GM12878 (cell line): ENCODE measurements around the gene GLYAT. TPM values are rescaled to one million over a fixed set of nuclear protein-coding genes. Genes with fewer than 3 reads are reported as not detected.

Experiments
- ATAC-seq: fragments of 200-7000 bp; cut with Tn5 transposase; 3 replicates; pipeline ENCODE4 v1.9.1; 2020; ENCODE audit warnings: mild to moderate bottlenecking, moderate library complexity
- BruUV-seq: library from RNA; stranded (reverse); fragments of 400-500 nt; replicated peaks from 2 replicates; lab custom pipeline; 2021; lab: Mats Ljungman, UMichigan
- CTCF ChIA-PET: fragments of 300-600 bp; sonication (Branson Sonifier 250); formaldehyde crosslinking; extraction: SDS; loops from one replicate; lab custom pipeline; 2021; ENCODE audit warnings: inconsistent platforms; lab: Yijun Ruan, JAX
- POLR2A ChIA-PET: fragments of 350-600 bp; formaldehyde crosslinking; extraction: SDS; loops from one replicate; lab custom pipeline; 2021; ENCODE audit warnings: inconsistent platforms; lab: Charles Lee
- RAD21 ChIA-PET: fragments of 300-600 bp; sonication (Branson Sonifier 250); formaldehyde crosslinking; loops from one replicate; lab custom pipeline; 2023; ENCODE audit warnings: antibody characterized with exemption; ENCODE audit not compliant: unreplicated experiment; lab: Charles Lee
- SMC1A ChIA-PET: fragments of 300-600 bp; sonication (Branson Sonifier 250); formaldehyde crosslinking; loops from one replicate; lab custom pipeline; 2023; ENCODE audit not compliant: unreplicated experiment, uncharacterized antibody; lab: Charles Lee
- DNase-seq: peaks from one replicate; pipeline ENCODE4 v3.0.0-alpha.2; 2011; ENCODE audit warnings: low read depth, low spot score
- FAIRE-seq: peaks from 3 replicates; lab custom pipeline; 2011; peaks lifted over from hg19 to GRCh38; lab: Jason Lieb, UNC
- H2AFZ ChIP-seq: 2 replicates; pipeline ENCODE4 v1.6.0; 2011; ENCODE audit warnings: low read depth, low read length, control low read depth; ENCODE audit not compliant: control insufficient read depth
- H3K27ac ChIP-seq: 2 replicates; pipeline ENCODE4 v1.5.1; 2011; ENCODE audit warnings: control low read depth; ENCODE audit not compliant: control insufficient read depth, insufficient read depth
- H3K27me3 ChIP-seq, 2 experiments: replicated peaks in 1 of 2; 2 replicates each; pipeline versions ENCODE4 v1.6.0 to v1.6.1; 2011; ENCODE audit warnings: low read length in 1 of 2; ENCODE audit not compliant: control insufficient read depth in 2 of 2, insufficient read depth in 2 of 2
- H3K36me3 ChIP-seq, 2 experiments: 2 replicates each; pipeline ENCODE4 v1.5.1; 2011; ENCODE audit warnings: low read length in 1 of 2; ENCODE audit not compliant: control insufficient read depth in 2 of 2, insufficient read depth in 2 of 2
- H3K4me1 ChIP-seq: 2 replicates; pipeline ENCODE4 v1.6.1; 2011; ENCODE audit warnings: mild to moderate bottlenecking, low read length, moderate library complexity, mixed read lengths; ENCODE audit not compliant: control insufficient read depth, insufficient read depth
- H3K4me2 ChIP-seq: 2 replicates; pipeline ENCODE4 v1.6.0; 2011; ENCODE audit warnings: control low read depth; ENCODE audit not compliant: control insufficient read depth, insufficient read depth
- H3K4me3 ChIP-seq: fragments of 200-600 bp; sonication (generic); 2 replicates; pipeline ENCODE4 v1.5.1; 2016
- H3K79me2 ChIP-seq: 2 replicates; pipeline ENCODE4 v1.6.0; 2011; ENCODE audit warnings: low read length; ENCODE audit not compliant: control insufficient read depth, insufficient read depth
- H3K9ac ChIP-seq: 2 replicates; pipeline ENCODE4 v1.8.0; 2011; ENCODE audit warnings: low read length, control low read depth, mixed read lengths; ENCODE audit not compliant: control insufficient read depth, insufficient read depth
- H3K9me3 ChIP-seq: replicated peaks from 3 replicates; pipeline ENCODE4 v1.5.1; 2011; ENCODE audit warnings: mild to moderate bottlenecking, low read length; ENCODE audit not compliant: control insufficient read depth, insufficient read depth
- H4K20me1 ChIP-seq: 2 replicates; pipeline ENCODE4 v1.6.0; 2011; ENCODE audit not compliant: control insufficient read depth, insufficient read depth
- BHLHE40 ChIP-seq, 2 experiments: fragments of 450-650 bp in 1 of 2; IDR thresholded peaks; 2 replicates each; pipeline ENCODE4 v1.6.1; 2011 to 2017; ENCODE audit warnings: low read depth in 2 of 2, borderline replicate concordance in 1 of 2, improper control_type of control experiment in 1 of 2, low read length in 1 of 2, mild to moderate bottlenecking in 1 of 2
- CBFB ChIP-seq: IDR thresholded peaks from 2 replicates; pipeline ENCODE4 v1.6.1; 2016; ENCODE audit warnings: antibody characterized with exemption, low read depth
- E2F4 ChIP-seq: IDR thresholded peaks from 2 replicates; pipeline ENCODE4 v1.6.1; 2012; ENCODE audit warnings: low read depth, low read length, improper control_type of control experiment
- EED ChIP-seq: sonication (generic); IDR thresholded peaks from 2 replicates; pipeline ENCODE4 v1.6.1; 2016; ENCODE audit warnings: antibody characterized with exemption, low read depth
- EGR1 ChIP-seq, 2 experiments: IDR thresholded peaks; 1 replicate in 1 of 2; 2 replicates in 1 of 2; pipeline ENCODE4 v1.6.1; 2011 to 2012; ENCODE audit warnings: low read depth in 2 of 2, low read length in 2 of 2, borderline replicate concordance in 1 of 2, mild to moderate bottlenecking in 1 of 2, moderate library complexity in 1 of 2
- MTA2 ChIP-seq: fragments of 450-650 bp; IDR thresholded peaks from 2 replicates; pipeline ENCODE4 v1.6.1; 2016; ENCODE audit warnings: low read depth, mild to moderate bottlenecking, moderate library complexity
- PML ChIP-seq: IDR thresholded peaks from 2 replicates; pipeline ENCODE4 v1.6.1; 2012; ENCODE audit warnings: low read length, inconsistent platforms
- RFX5 ChIP-seq: IDR thresholded peaks from 2 replicates; pipeline ENCODE4 v1.6.1; 2011; ENCODE audit warnings: low read depth, low read length, improper control_type of control experiment
- STAT3 ChIP-seq: IDR thresholded peaks from 2 replicates; pipeline ENCODE4 v1.6.1; 2011; ENCODE audit warnings: low read depth, low read length, improper control_type of control experiment
- TAF1 ChIP-seq: IDR thresholded peaks from 2 replicates; pipeline ENCODE4 v1.6.1; 2011; ENCODE audit warnings: mild to moderate bottlenecking, low read depth, low read length, borderline replicate concordance
- WGBS: methylation state at CpG from one replicate; pipeline ENCODE4 v1.1.6; 2016; ENCODE audit warnings: low lambda C conversion rate; ENCODE audit not compliant: insufficient replicate concordance, insufficient coverage; ENCODE audit errors: missing lambda C conversion rate; 5-methylcytosine and 5-hydroxymethylcytosine counted together
- in situ Hi-C: fragments of 300-500 bp; cut with MboI; formaldehyde crosslinking; loops from 9 replicates; pipeline ENCODE4 v1.14.3; 2018; ENCODE audit warnings: mixed read lengths
- intact Hi-C: fragments of 100-400 bp; cut with micrococcal nuclease; formaldehyde crosslinking; loops from one replicate; pipeline ENCODE4 v1.14.2; 2022; ENCODE audit not compliant: unreplicated experiment
- polyA plus RNA-seq, 11 experiments: library from polyadenylated mRNA; depleted of rRNA in 4 of 11; unstranded in 6 of 11; stranded (reverse) in 5 of 11; fragments of >200 nt; fragmentation: Nextera tagmentation in 4 of 11; fragmentation: Illumina TruSeq in 1 of 11; extraction: Ambion mirVana in 4 of 11; extraction: Trizol in 1 of 11; gene quantifications; 1 replicate in 1 of 11; 2 replicates in 10 of 11; pipeline versions ENCODE4 v1.2.1 to v1.2.3, GENCODE V29; 2011 to 2016; ENCODE audit warnings: inconsistent platforms in 2 of 11, missing spikeins in 2 of 11, low read depth in 1 of 11
- total RNA-seq, 4 experiments: library from RNA; depleted of rRNA in 3 of 4; stranded (reverse); fragments of >200 nt in 3 of 4; fragmentation: Illumina TruSeq in 1 of 4; extraction: Trizol in 1 of 4; gene quantifications; 2 replicates each; pipeline versions ENCODE4 v1.2.1 to v1.2.3, GENCODE V29; 2013 to 2021
- TF ChIP-seq, protein P1 (sequence below): fragments of 450-650 bp; IDR thresholded peaks from 2 replicates; pipeline ENCODE4 v1.6.1; 2016; ENCODE audit warnings: mild to moderate bottlenecking
- TF ChIP-seq, protein P2 (sequence below): fragments of 450-650 bp; IDR thresholded peaks from 2 replicates; pipeline ENCODE4 v1.6.1; 2017; ENCODE audit warnings: mild to moderate bottlenecking, low read depth, inconsistent platforms; ENCODE audit not compliant: poor library complexity, severe bottlenecking

The GLYAT gene
- total and polyA plus RNA-seq, 10 of the 15 experiments (the other 5 are each of a cell fraction or from before 2014, with no cell fraction given): 0.18 TPM; not detected in 9

- TF ChIP-seq, protein P1, sequence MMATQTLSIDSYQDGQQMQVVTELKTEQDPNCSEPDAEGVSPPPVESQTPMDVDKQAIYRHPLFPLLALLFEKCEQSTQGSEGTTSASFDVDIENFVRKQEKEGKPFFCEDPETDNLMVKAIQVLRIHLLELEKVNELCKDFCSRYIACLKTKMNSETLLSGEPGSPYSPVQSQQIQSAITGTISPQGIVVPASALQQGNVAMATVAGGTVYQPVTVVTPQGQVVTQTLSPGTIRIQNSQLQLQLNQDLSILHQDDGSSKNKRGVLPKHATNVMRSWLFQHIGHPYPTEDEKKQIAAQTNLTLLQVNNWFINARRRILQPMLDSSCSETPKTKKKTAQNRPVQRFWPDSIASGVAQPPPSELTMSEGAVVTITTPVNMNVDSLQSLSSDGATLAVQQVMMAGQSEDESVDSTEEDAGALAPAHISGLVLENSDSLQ: no peak
- TF ChIP-seq PML (no peak), MTA2 (no peak), RFX5 (no peak), STAT3 (no peak)
- TF ChIP-seq, protein P2, sequence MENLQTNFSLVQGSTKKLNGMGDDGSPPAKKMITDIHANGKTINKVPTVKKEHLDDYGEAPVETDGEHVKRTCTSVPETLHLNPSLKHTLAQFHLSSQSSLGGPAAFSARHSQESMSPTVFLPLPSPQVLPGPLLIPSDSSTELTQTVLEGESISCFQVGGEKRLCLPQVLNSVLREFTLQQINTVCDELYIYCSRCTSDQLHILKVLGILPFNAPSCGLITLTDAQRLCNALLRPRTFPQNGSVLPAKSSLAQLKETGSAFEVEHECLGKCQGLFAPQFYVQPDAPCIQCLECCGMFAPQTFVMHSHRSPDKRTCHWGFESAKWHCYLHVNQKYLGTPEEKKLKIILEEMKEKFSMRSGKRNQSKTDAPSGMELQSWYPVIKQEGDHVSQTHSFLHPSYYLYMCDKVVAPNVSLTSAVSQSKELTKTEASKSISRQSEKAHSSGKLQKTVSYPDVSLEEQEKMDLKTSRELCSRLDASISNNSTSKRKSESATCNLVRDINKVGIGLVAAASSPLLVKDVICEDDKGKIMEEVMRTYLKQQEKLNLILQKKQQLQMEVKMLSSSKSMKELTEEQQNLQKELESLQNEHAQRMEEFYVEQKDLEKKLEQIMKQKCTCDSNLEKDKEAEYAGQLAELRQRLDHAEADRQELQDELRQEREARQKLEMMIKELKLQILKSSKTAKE: no peak
These were observed 57.1 kb downstream of the GLYAT start (continued) for GRCh38 chr11:58674609-58675008.

DNA sequence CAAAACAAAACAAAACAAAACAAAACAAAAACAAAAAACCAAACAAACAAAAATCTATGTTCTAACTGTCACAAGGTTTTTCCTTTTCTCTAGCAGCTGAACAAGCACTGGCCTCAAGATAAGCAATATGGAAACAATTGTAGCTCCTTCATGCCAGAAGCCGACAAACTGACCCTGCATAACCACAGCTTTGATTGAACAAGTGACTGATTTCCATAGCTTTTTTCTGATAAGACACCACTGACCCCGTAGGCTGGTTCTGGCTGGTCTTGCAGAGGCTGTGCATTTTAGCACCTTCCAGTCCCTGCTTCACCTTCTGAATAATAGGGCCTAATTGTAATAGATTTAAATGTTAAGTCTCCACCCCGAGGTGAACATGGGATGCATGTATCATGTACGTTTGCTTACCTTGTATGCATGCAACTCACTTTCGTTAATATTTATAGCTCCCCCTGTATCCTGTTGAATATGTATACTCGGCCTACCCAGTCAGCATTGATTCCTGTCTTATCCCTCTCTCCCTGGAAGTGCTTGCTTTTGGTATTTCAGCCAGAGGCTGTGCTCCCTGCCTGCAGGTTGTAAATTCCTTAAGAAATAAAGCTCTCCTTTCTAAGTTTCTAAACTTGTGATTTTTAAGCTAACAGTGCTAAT, 59.6 kb downstream of the GLYAT start:
- Histone ChIP-seq H4K20me1 (no peaks in the 10 kb centered on the region), H3K4me3 (no peak overlapping the region), H3K27me3 (no peaks in the 10 kb centered on the region), H3K36me3 (no peaks in the 10 kb centered on the region), H3K79me2 (no peaks in the 10 kb centered on the region), H3K27ac (no peak overlapping the region), H3K9ac (no peak overlapping the region), H3K4me1 (no peaks in the 10 kb centered on the region), H3K4me2 (no peak overlapping the region), H3K9me3 (no peaks in the 10 kb centered on the region), H2AFZ (no peak overlapping the region)
- 11% methylated on average over 6 of the region's 6 CpGs for WGBS
- ChIA-PET SMC1A (interaction anchor here (0.7 to 3.4 kb wide), 7 partner anchors 17 to 95 kb away, joined by 3 to 23 read pairs (median 7); partner anchors contain the start of gene LPXN), POLR2A (no interaction called here), RAD21 (interaction anchor here (1.0 to 2.4 kb wide), 2 partner anchors 25 to 212 kb away, joined by 3 to 18 read pairs; no protein-coding TSS in a partner anchor), CTCF (interaction anchor here (0.6 to 4.6 kb wide), 15 partner anchors 9 to 486 kb away, joined by 3 to 43 read pairs (median 4); partner anchors contain the start of gene LPXN)
- ATAC-seq (no peak), DNase-seq (no peak), FAIRE-seq (no peak)
- in situ Hi-C loops: no loop called here
- intact Hi-C loops: no loop called here
- no TSS peak for BruUV-seq
- no peak for TF ChIP-seq EGR1 (IDR thresholded peaks at IDR 0.05; ENCODE audit: borderline replicate concordance in 1 of 2, low read depth in 2 of 2, low read length in 2 of 2)
- no peak for TF ChIP-seq EED
- no peak for TF ChIP-seq E2F4
- TF ChIP-seq BHLHE40 (IDR thresholded peaks at IDR 0.05; ENCODE audit: borderline replicate concordance in 1 of 2, low read depth in 2 of 2, low read length in 1 of 2): no peak
- TF ChIP-seq TAF1: no peak
- TF ChIP-seq CBFB: no peak
